HL-60 (cell line): ENCODE data around the gene LCK.

Experiments
- POLR2AphosphoS5 ChIP-seq: IDR thresholded peaks from 2 replicates; pipeline ENCODE4 v1.6.1; 2012; ENCODE audit warnings: low read depth
- TF ChIP-seq, protein P1 (sequence below): IDR thresholded peaks from one replicate; pipeline ENCODE4 v1.5.1; 2011; ENCODE audit warnings: low read length, control low read depth, inconsistent platforms; ENCODE audit not compliant: insufficient read depth

DNA sequence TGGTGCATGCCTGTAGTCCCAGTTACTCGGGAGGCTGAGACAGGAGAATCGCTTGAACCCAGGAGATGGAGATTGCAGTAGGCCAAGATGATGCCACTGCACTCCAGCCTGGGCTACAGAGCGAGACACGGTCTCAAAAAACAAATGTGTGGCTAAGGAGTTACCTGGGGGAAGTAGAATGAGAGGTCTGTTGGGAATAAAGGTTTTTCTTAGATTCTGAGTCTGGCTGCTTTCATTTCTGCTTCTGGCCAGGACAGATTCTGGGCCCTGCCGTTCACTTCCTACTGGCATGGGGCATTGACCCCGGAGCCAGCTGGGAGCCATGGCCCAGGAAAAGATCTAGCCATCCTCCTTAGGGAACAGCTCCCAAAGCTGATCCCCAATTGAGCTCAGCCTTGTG, 42.6 kb upstream of the LCK start:
- TF ChIP-seq, protein P1, sequence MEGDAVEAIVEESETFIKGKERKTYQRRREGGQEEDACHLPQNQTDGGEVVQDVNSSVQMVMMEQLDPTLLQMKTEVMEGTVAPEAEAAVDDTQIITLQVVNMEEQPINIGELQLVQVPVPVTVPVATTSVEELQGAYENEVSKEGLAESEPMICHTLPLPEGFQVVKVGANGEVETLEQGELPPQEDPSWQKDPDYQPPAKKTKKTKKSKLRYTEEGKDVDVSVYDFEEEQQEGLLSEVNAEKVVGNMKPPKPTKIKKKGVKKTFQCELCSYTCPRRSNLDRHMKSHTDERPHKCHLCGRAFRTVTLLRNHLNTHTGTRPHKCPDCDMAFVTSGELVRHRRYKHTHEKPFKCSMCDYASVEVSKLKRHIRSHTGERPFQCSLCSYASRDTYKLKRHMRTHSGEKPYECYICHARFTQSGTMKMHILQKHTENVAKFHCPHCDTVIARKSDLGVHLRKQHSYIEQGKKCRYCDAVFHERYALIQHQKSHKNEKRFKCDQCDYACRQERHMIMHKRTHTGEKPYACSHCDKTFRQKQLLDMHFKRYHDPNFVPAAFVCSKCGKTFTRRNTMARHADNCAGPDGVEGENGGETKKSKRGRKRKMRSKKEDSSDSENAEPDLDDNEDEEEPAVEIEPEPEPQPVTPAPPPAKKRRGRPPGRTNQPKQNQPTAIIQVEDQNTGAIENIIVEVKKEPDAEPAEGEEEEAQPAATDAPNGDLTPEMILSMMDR = no peak
- no peak; the same call in 1 of the 2 replicates for TF ChIP-seq POLR2AphosphoS5
